DND-41 (cell line): Measurements from ENCODE around the gene B3GNT7.

Experiments used
- EZH2 ChIP-seq: IDR thresholded peaks from 3 replicates; pipeline ENCODE4 v1.6.1; 2012; ENCODE audit warnings: borderline replicate concordance, low read depth, mild to moderate bottlenecking, moderate library complexity, low read length, inconsistent platforms; ENCODE audit not compliant: severe bottlenecking
- TF ChIP-seq, protein P1 (sequence below): IDR thresholded peaks from 2 replicates; pipeline ENCODE4 v1.5.1; 2012; ENCODE audit warnings: borderline replicate concordance, low read length, moderate library complexity, mild to moderate bottlenecking; ENCODE audit not compliant: poor library complexity, severe bottlenecking; ENCODE audit errors: extremely low read depth

DNA sequence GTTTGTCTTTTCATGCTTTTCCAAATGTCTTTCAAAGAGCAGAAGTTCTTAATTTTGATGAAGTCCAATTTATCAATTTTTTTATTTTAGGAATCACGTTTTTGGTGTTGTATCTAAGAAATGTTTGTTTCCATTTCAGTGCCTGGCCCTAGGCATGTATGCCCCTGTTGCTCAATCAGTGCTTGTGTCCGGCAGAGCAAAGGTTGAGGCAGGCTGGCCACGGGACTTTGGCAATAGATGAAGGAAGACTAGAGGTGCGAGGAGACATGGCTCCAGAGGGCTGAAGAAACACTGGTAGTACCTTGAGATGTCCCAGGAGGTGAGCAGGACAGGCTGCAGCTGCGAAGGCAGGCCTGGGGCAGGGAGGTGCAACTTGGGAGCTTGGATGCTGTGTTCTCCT is 10.1 kb upstream of the B3GNT7 start:
- TF ChIP-seq, protein P1, sequence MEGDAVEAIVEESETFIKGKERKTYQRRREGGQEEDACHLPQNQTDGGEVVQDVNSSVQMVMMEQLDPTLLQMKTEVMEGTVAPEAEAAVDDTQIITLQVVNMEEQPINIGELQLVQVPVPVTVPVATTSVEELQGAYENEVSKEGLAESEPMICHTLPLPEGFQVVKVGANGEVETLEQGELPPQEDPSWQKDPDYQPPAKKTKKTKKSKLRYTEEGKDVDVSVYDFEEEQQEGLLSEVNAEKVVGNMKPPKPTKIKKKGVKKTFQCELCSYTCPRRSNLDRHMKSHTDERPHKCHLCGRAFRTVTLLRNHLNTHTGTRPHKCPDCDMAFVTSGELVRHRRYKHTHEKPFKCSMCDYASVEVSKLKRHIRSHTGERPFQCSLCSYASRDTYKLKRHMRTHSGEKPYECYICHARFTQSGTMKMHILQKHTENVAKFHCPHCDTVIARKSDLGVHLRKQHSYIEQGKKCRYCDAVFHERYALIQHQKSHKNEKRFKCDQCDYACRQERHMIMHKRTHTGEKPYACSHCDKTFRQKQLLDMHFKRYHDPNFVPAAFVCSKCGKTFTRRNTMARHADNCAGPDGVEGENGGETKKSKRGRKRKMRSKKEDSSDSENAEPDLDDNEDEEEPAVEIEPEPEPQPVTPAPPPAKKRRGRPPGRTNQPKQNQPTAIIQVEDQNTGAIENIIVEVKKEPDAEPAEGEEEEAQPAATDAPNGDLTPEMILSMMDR, result no peak
- no peak for TF ChIP-seq EZH2
